GM19324 (cell line): Measurements from ENCODE around the gene CEBPG.

Source experiments
- ATAC-seq: cut with Tn5 transposase; IDR thresholded peaks from one replicate; pipeline ENCODE4 v1.9.1; 2021; ENCODE audit warnings: mild to moderate bottlenecking, moderate library complexity; ENCODE audit not compliant: unreplicated experiment, low FRiP score

Gene CEBPG

DNA sequence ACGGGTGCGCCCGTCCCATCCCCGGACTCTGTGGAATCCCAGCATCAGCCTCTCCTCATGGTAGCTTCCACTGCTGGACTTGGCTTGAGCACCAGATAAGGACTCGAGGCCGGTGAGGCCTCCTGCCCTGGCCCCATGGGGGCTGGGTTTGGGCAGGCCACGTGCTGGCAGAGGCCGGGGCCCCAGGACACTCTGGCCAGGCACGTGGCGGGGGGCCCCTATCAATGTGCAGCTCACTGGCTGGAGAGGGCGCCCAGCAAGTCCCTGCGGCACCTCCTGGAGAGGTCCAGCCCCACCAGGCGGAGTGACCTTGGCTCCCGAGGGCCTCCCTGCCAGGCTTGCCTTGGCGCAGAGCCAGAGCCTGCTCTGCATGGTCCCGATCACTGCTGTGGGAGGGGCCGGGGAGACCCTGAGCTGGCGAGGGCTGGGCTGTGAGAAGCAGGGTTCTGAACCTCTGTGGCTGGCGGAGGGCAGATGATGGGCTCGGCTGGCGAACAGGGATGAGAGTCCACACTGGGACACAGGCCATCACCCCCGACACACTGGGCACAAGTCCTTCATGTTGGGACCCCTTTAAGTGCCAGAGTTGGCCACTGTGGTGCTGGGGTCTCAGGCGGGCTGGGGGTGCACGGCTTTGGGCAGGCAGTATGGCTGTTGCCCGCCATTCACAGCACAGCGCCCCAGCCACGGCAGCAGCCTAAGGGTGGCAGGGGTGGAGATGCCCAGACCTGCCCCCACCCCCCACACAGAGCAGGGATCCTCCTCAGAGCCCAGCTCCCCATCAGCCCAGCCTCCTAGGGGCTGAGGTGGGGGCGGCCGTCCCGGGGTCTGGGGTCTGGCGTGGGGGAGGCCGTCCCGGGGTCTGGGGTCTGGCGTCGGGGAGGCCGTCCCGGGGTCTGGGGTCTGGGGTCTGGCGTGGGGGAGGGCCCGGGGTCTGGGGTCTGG is 19.1 kb downstream of the CEBPG start:
- ATAC-seq, result no peak

- ATAC-seq, result no peak
Measured at GRCh38 chr19:33393286-33394005, 19.9 kb downstream of the CEBPG start.

DNA sequence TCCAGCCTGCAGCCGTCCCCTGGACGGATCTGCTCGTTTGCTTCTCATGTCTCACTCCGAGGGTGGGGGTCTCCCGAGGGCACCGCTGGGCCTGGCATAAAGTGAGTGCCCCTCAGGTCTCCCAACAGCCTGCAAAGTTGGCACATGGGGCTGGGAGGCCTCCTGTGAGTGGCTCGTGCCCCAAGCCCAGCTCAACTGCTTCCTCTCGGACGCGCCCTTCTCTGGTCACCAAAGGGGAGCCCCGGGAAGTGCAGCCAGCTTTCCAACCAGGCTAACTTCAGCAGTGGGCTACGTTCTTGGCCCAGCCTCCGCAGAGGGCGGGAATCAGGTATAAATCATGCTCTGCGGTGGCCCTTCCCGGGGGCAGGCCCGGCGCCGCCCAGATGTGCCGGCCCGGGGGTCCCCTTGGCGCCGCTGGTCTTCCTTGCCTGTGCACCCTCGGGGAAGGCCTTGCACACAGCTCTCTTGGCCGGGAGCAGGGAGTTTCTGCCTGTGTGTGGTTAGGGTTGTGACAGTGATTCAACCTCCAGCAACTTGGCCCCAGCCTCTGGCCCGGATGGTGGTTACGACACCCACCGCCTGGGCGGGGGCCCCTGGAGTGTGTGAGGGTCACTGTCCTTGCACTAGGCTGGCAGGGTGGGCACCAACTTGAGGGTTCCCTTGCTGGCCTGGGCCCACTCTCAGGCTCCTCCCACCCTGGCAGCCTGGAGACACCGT is 20.7 kb downstream of the CEBPG start:
- ATAC-seq, result no peak

- no peak for ATAC-seq
Measured at GRCh38 chr19:33394723-33395560, 21.4 kb downstream of the CEBPG start.

GRCh38 chr19:33395561-33396550 is 22.3 kb downstream of the CEBPG start:
- ATAC-seq, result no peak

GRCh38 chr19:33396701-33397535 is 23.4 kb downstream of the CEBPG start:
- ATAC-seq, result no peak

DNA sequence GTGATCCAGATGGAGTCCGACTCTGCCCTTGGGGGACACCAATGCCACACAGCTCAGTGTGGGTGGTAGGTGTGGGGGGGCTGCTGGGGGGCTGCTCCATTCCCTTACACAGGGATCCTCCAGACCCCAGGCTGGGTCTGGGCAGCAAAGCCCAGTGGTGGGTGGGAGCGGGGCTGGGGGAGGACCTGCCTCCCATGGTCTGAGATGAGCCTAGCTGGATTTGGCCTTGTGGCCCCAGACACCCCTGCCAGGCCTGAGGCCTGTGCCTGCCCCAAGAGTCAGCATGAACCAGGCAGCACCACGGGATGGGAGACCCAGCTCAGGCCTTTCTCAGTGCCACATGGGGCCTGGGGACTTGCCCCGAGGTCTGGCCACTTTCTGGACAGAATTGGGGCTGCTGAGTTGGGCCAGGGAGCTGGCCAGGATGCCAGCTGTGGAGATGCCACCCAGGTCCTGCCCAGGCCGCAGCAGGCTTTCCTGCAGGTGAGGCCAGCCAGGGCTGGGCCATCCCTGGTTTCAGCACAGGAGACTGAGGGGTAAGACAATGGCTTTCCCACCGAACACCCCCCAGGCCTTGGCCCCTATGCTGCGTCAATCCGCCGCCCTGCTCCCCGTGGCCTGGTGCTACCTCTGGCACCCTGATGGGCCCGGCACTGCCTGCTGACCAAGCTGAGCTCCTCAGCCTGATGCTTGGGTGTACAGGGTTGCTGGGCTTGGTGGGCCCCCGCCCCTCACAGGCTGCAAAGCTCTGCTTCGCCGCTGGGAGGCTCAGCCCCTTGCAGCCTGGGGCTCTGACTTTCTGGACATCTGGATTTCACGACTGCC is 24.2 kb downstream of the CEBPG start:
- no peak for ATAC-seq

DNA sequence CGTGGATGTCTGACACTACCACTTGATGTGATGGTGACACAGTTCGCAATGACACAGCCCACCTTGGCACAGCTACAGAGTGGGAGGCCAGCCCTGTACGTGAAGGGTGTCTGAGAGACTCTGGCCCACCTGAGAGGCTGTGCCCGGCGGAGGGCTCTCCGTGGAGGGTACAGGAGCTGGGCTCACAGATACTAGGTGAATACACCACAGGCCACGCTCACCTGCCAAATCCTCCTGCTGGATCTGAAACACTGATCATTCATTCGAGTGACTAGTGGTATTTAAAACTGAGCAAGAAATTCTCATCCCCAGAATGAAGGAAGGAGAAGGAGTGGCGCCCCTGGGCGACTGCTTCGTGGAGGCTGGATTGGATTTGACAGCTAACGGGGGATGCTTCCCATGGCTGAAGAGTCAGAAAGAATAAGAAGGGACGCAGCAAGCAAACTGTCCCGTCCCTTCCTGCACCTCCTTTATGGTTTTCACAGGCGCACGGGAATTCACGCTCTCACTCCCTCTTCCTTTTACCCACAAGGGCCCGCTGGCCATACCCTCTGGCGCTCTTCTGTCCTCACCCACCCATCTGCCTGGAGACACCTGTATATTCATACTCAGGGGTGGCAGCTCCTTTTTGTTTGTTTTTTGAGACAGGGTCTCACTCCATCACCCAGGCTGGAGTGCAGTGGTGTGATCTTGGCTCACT is 25.0 kb downstream of the CEBPG start:
- no peak for ATAC-seq

- ATAC-seq, result no peak
Measured at GRCh38 chr19:33399081-33399744, 25.7 kb downstream of the CEBPG start.

DNA sequence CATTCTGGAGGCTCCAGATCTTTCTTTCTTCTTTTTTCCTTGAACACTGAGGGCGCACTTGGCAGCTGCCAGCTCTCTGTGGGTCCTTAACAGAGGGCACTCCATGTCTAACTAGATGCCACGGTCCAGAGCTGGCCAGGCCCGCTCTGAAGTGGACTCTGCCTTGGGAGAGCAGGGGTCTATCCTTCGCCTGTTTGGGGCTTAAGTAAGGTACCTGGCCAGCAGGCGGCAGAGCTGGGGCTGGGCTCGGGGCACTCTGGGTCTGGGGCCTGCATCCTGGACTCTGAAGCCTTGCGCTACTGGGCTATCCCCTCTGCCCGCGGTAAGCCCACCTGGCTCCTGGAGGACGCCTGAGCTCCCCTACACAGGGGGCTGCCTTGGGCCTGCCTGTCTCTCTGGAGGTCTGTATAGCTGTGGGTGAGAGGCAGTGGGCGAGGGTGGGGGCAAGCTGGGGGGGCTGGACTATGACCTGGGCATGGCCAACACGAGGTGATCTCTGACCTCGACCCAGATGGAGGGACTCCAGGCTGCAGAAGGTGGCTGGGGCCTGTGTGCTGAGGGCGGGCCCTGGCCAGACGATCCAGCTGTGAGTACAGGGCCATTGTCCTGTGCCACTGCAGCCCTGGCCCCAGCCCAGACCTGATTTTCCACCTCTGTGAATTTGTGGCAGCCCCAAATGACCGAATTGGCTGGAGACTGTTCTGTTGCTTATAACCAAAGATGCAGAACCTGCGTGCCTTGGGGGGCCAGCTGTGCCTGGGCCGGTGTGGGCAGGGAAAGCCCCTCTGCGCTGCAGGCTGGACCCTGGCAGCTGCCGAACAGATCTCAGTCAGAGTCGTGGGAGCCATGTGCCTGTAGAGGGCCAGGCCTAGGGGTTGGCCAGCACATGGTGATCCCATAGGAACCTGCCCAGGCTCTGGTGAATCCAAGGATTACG is 26.5 kb downstream of the CEBPG start:
- ATAC-seq, result no peak

DNA sequence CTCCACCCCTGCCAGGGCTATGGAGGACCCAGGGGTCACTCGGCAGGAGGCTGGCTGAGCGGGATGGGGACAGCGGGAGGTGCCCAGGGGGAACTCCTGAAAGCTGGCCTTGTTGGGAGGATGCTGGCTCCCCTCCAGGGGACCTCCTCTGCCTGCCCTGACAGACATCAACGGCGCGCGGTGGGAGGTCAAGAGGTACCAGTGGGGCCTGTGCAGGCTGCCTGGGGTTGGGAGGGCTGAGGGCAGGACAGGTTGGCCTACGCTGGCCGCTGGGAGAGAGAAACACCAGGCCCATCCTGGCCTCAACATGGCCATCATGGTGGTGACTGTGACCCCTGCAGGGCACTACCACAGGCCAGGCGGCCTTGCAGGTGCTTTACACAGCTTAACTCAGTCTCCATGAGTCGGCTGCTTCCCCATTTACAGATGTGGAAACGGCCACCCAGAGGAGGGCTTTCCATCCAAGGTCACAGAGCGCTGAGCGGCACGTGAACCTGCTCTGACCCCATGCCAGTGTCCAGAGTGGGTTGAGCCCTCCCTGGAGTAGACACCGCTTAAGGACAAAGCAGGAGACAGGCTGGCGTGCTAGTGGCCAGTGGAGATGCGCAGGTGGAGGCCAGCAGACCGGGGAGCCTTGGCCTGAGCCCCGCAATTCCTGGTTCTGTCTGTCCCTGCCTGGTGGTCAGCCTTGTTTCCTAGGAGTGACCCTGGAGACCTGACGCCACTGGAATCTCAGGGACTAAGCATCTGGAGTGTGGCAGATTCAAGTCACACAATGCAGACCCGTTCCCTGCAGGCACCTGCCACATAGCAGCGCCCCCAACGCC is 27.6 kb downstream of the CEBPG start:
- no peak for ATAC-seq

DNA sequence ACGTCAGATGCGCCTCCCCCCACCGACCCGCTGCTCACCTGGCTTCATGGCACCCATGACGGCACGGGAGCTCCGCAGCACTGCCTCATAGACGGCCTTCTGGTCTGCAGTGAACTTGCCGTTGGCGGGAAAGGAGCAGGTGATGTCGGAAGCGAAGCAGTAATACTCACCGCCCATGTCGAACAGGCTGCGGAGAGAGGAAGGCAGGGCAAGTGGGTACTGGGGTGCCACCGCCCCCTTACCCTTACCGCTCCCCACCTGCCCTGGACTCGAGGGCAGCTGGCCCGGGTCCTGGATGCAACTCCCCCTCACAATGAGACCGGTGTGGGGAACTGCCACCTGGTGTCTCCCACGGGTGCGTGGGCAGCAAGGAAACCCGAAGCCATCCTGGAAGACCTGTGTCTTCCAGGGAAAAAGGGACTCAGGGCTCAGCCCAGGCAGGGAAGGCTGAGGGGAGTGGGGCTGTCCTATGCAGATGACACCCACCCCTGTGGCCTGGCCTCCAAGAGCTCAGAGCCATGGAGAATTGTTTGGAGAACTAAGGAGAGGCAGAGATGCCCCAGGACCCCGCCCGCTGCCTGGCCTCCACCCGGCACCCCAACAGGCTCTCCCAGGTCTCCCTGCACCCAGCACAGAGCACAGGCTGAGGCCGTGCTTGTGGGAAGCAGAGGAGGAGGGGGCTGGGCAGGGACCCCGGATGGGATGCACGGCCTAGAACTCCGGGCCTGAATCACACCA is 28.3 kb downstream of the CEBPG start:
- no peak for ATAC-seq

GRCh38 chr19:33402421-33403220 is 29.1 kb downstream of the CEBPG start:
- no peak for ATAC-seq
